ENCODE measurements around the gene METTL13. TPM values are rescaled to one million over a fixed set of nuclear protein-coding genes. Genes with fewer than 3 reads are reported as not detected.

METTL13 gene
- polyA plus RNA-seq, 1 donor (not counting 4 experiments of a cell fraction or from before 2014, with no cell fraction given): 54.0 TPM

GRCh38 chr1:171805395-171806115, 24.1 kb downstream of the METTL13 start:
- Histone ChIP-seq H3K4me1 (ENCODE audit: control insufficient read depth, extremely low read depth, insufficient read depth, low read length) (peaks cover 9% of the 10 kb centered on the region), H3K79me2 (ENCODE audit: control insufficient read depth, insufficient read depth, low read length) (no peaks in the 10 kb centered on the region), H2AFZ (ENCODE audit: control insufficient read depth, low read length) (no peak overlapping the region), H3K9ac (ENCODE audit: control insufficient read depth, extremely low read depth, insufficient read depth, low read length) (no peak overlapping the region), H3K9me1 (ENCODE audit: control insufficient read depth, extremely low read depth, insufficient read depth, low read length) (no peaks in the 10 kb centered on the region), H3K27ac (ENCODE audit: control insufficient read depth, insufficient read depth, low read length) (no peak overlapping the region), H3K36me3 (ENCODE audit: control insufficient read depth in 2 of 2, extremely low read depth in 1 of 2, insufficient read depth in 2 of 2, low read length in 2 of 2) (no peaks in the 10 kb centered on the region), H3K4me2 (ENCODE audit: control insufficient read depth, extremely low read depth, insufficient read depth, low read depth, low read length) (no peak overlapping the region), H3K27me3 (ENCODE audit: control insufficient read depth, extremely low read depth, insufficient read depth, low read length) (no peaks in the 10 kb centered on the region), H4K20me1 (ENCODE audit: control insufficient read depth, extremely low read depth, insufficient read depth, low read length) (no peaks in the 10 kb centered on the region), H3K4me3 (ENCODE audit: control insufficient read depth in 2 of 3, extremely low read depth in 1 of 3, insufficient read depth in 2 of 3, low read depth in 1 of 3, low read length in 3 of 3) (no peak overlapping the region), H3K9me3 (ENCODE audit: control insufficient read depth, low read depth, low read length) (no peaks in the 10 kb centered on the region)
- no peak for TF ChIP-seq CTCF (optimal IDR thresholded peaks at IDR 0.05 in 1 of 3, IDR thresholded peaks at IDR 0.05 in 1 of 3, conservative IDR thresholded peaks at IDR 0.05 in 1 of 3; ENCODE audit: extremely low read depth in 1 of 3, insufficient read depth in 2 of 3, low read length in 3 of 3)
- no peak for TF ChIP-seq EZH2 (IDR thresholded peaks at IDR 0.05; ENCODE audit: low read length)
- dilution Hi-C loops (cut with MboI; ENCODE audit: extremely low pct_ligation_motif_present, low sequenced_read_pairs): loop anchor here (10.0 kb wide), 1 partner anchor 179 kb away; no protein-coding TSS in a partner anchor
- FAIRE-seq (no peak), DNase-seq (ENCODE audit: low read depth, low spot score) (no peak)

DNA sequence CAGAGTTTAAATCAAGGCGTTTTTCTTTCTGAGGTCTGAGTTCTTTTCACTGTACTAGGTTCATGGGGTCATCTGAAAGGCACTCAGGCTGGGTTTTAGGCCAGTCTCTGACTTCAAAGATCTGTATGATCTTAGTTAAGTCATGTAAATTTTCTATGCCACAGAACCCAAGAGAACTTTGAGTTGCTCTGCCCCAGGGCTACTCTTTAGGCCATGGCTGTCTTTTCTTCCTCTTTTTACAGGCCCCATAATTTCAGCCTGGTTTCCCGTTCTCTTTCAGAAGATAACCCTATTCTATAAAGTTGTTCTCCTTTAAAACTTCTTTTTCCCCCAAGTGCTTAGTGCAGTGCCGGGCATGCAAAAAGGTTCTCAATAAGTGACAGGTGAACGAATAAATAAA, 26.1 kb downstream of the METTL13 start:
- no peak for FAIRE-seq
- H3K27me3 ChIP-seq (ENCODE audit: control insufficient read depth, extremely low read depth, insufficient read depth, low read length): no peaks in the 10 kb centered on the region
- H3K79me2 ChIP-seq (ENCODE audit: control insufficient read depth, insufficient read depth, low read length): no peaks in the 10 kb centered on the region
- dilution Hi-C loops (cut with MboI; ENCODE audit: extremely low pct_ligation_motif_present, low sequenced_read_pairs): loop anchor here (10.0 kb wide), 1 partner anchor 177 kb away; no protein-coding TSS in a partner anchor
- H3K36me3 ChIP-seq (ENCODE audit: control insufficient read depth in 2 of 2, extremely low read depth in 1 of 2, insufficient read depth in 2 of 2, low read length in 2 of 2): no peaks in the 10 kb centered on the region
- H3K27ac ChIP-seq (ENCODE audit: control insufficient read depth, insufficient read depth, low read length): no peak overlapping the region
- no peak for TF ChIP-seq CTCF (optimal IDR thresholded peaks at IDR 0.05 in 1 of 3, IDR thresholded peaks at IDR 0.05 in 1 of 3, conservative IDR thresholded peaks at IDR 0.05 in 1 of 3; ENCODE audit: extremely low read depth in 1 of 3, insufficient read depth in 2 of 3, low read length in 3 of 3)
- no peak for TF ChIP-seq EZH2 (IDR thresholded peaks at IDR 0.05; ENCODE audit: low read length)
- H3K9me3 ChIP-seq (ENCODE audit: control insufficient read depth, low read depth, low read length): no peaks in the 10 kb centered on the region
- H3K4me3 ChIP-seq (ENCODE audit: control insufficient read depth in 2 of 3, extremely low read depth in 1 of 3, insufficient read depth in 2 of 3, low read depth in 1 of 3, low read length in 3 of 3): no peak overlapping the region
- H3K9ac ChIP-seq (ENCODE audit: control insufficient read depth, extremely low read depth, insufficient read depth, low read length): no peak overlapping the region
- DNase-seq (ENCODE audit: low read depth, low spot score): no peak
- no peaks in the 10 kb centered on the region for H4K20me1 ChIP-seq (ENCODE audit: control insufficient read depth, extremely low read depth, insufficient read depth, low read length)
- H3K4me2 ChIP-seq (ENCODE audit: control insufficient read depth, extremely low read depth, insufficient read depth, low read depth, low read length): no peak overlapping the region
- peaks cover 9% of the 10 kb centered on the region for H3K4me1 ChIP-seq (ENCODE audit: control insufficient read depth, extremely low read depth, insufficient read depth, low read length)
- H2AFZ ChIP-seq (ENCODE audit: control insufficient read depth, low read length): no peak overlapping the region
- no peaks in the 10 kb centered on the region for H3K9me1 ChIP-seq (ENCODE audit: control insufficient read depth, extremely low read depth, insufficient read depth, low read length)
